ENCODE results near the gene TEX19.
"Not testable (repeated sequence)": the region's sequence is repeated elsewhere in the genome, so short reads cannot be mapped to it uniquely, and the experiment has no call there.

Gene TEX19

GRCh38 chr17:82343560-82343959, 15.5 kb upstream of the TEX19 start:
- H3K27me3 ChIP-seq (replicated peaks): no peaks in the 10 kb centered on the region
- no peak overlapping the region for H3K27ac ChIP-seq
- in situ Hi-C loops (cut with HindIII; ENCODE audit: low pct_ligation_motif_present, low sequenced_read_pairs): loop anchor here (10.0 kb wide), 1 partner anchor 71 kb away; the partner anchor contains the start of genes HEXD and OGFOD3
- TF ChIP-seq CTCF (IDR thresholded peaks at IDR 0.05; ENCODE audit: low read depth, low read length, missing control alignments): no peak
- no peaks in the 10 kb centered on the region for H3K36me3 ChIP-seq (replicated peaks)
- no peak overlapping the region for H3K4me3 ChIP-seq (ENCODE audit: low read depth, low read length)
- DNase-seq: no peak

GRCh38 chr17:82344175-82344907, 14.7 kb upstream of the TEX19 start:
- no peak for DNase-seq
- in situ Hi-C loops (cut with HindIII; ENCODE audit: low pct_ligation_motif_present, low sequenced_read_pairs): loop anchor here (10.0 kb wide), 1 partner anchor 70 kb away; the partner anchor contains the start of genes HEXD and OGFOD3
- no peak for TF ChIP-seq CTCF (IDR thresholded peaks at IDR 0.05; ENCODE audit: low read depth, low read length, missing control alignments)
- Histone ChIP-seq H3K27ac (no peak overlapping the region), H3K27me3 (replicated peaks) (no peaks in the 10 kb centered on the region), H3K4me3 (ENCODE audit: low read depth, low read length) (no peak overlapping the region), H3K36me3 (replicated peaks) (no peaks in the 10 kb centered on the region)

- H3K27me3 ChIP-seq (replicated peaks): no peaks in the 10 kb centered on the region
- DNase-seq: no peak
- in situ Hi-C loops (cut with HindIII; ENCODE audit: low pct_ligation_motif_present, low sequenced_read_pairs): loop anchor here (10.0 kb wide), 1 partner anchor 69 kb away; the partner anchor contains the start of genes HEXD and OGFOD3
- H3K36me3 ChIP-seq (replicated peaks): no peaks in the 10 kb centered on the region
- H3K4me3 ChIP-seq (ENCODE audit: low read depth, low read length): no peak overlapping the region
- no peak for TF ChIP-seq CTCF (IDR thresholded peaks at IDR 0.05; ENCODE audit: low read depth, low read length, missing control alignments)
- no peak overlapping the region for H3K27ac ChIP-seq
Measured at GRCh38 chr17:82345151-82345976, 13.7 kb upstream of the TEX19 start.

- in situ Hi-C loops (cut with HindIII; ENCODE audit: low pct_ligation_motif_present, low sequenced_read_pairs): loop anchor here (10.0 kb wide), 1 partner anchor 68 kb away; the partner anchor contains the start of genes HEXD and OGFOD3
- no peak overlapping the region for H3K27ac ChIP-seq
- H3K27me3 ChIP-seq (replicated peaks): no peaks in the 10 kb centered on the region
- no peaks in the 10 kb centered on the region for H3K36me3 ChIP-seq (replicated peaks)
- no peak for DNase-seq
- no peak overlapping the region for H3K4me3 ChIP-seq (ENCODE audit: low read depth, low read length)
- no peak for TF ChIP-seq CTCF (IDR thresholded peaks at IDR 0.05; ENCODE audit: low read depth, low read length, missing control alignments)
Measured at GRCh38 chr17:82346342-82347300, 12.4 kb upstream of the TEX19 start.

- not testable (repeated sequence) for DNase-seq; H3K27ac ChIP-seq; H3K36me3 ChIP-seq (replicated peaks); H3K27me3 ChIP-seq (replicated peaks); H3K4me3 ChIP-seq (ENCODE audit: low read depth, low read length)
- in situ Hi-C loops (cut with HindIII; ENCODE audit: low pct_ligation_motif_present, low sequenced_read_pairs): loop anchor here (10.0 kb wide), 1 partner anchor 67 kb away; the partner anchor contains the start of genes HEXD and OGFOD3
Measured at GRCh38 chr17:82347994-82348393, 11.1 kb upstream of the TEX19 start.

All from brain microvascular endothelial cell (primary cell).